Thyroid gland (tissue), 4 donors: ENCODE results near the gene ATE1.

ENCODE experiments used
- POLR2A ChIP-seq, 2 donors: fragments of 450-650 bp; IDR thresholded peaks; one replicate each; pipeline ENCODE4 v1.6.1; 2017; ENCODE audit warnings: antibody characterized with exemption in 2 of 2, mild to moderate bottlenecking in 2 of 2, moderate library complexity in 1 of 2
- TF ChIP-seq, protein P1 (sequence below), 6 experiments: fragments of 200-600 bp in 3 of 6; fragments of 450-650 bp in 3 of 6; sonication (generic) in 3 of 6; IDR thresholded peaks; one replicate each; pipeline ENCODE4 v1.5.1; 2016 to 2019; ENCODE audit warnings: antibody characterized with exemption in 6 of 6, mild to moderate bottlenecking in 2 of 6, inconsistent platforms in 1 of 6, moderate library complexity in 1 of 6

GRCh38 chr10:121772406-121772805, 155.4 kb downstream of the ATE1 start:
- TF ChIP-seq, protein P1, sequence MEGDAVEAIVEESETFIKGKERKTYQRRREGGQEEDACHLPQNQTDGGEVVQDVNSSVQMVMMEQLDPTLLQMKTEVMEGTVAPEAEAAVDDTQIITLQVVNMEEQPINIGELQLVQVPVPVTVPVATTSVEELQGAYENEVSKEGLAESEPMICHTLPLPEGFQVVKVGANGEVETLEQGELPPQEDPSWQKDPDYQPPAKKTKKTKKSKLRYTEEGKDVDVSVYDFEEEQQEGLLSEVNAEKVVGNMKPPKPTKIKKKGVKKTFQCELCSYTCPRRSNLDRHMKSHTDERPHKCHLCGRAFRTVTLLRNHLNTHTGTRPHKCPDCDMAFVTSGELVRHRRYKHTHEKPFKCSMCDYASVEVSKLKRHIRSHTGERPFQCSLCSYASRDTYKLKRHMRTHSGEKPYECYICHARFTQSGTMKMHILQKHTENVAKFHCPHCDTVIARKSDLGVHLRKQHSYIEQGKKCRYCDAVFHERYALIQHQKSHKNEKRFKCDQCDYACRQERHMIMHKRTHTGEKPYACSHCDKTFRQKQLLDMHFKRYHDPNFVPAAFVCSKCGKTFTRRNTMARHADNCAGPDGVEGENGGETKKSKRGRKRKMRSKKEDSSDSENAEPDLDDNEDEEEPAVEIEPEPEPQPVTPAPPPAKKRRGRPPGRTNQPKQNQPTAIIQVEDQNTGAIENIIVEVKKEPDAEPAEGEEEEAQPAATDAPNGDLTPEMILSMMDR (IDR thresholded peaks at IDR 0.05) = no peak
- TF ChIP-seq POLR2A (IDR thresholded peaks at IDR 0.05) = no peak
